BJ (cell line): Measurements from ENCODE around the gene HRK. TPM values are rescaled to one million over a fixed set of nuclear protein-coding genes. Genes with fewer than 3 reads are reported as not detected.

Experiments
- CTCF ChIA-PET: fragments of 350-600 bp; formaldehyde crosslinking; extraction: SDS; loops from one replicate; lab custom pipeline; 2021; ENCODE audit warnings: antibody characterized with exemption, inconsistent platforms; lab: Yijun Ruan, JAX
- POLR2A ChIA-PET: fragments of 300-600 bp; sonication (Branson Sonifier 250); formaldehyde crosslinking; extraction: SDS; loops from one replicate; lab custom pipeline; 2021; ENCODE audit warnings: antibody characterized with exemption; lab: Charles Lee
- DNase-seq: peaks from one replicate; pipeline ENCODE4 v3.0.0-alpha.2; 2011; ENCODE audit warnings: low read depth
- H3K27me3 ChIP-seq: 2 replicates; pipeline ENCODE4 v1.6.0; 2011; ENCODE audit warnings: low read length; ENCODE audit not compliant: control insufficient read depth, insufficient read depth
- H3K36me3 ChIP-seq: 2 replicates; pipeline ENCODE4 v1.5.1; 2011; ENCODE audit warnings: low read length; ENCODE audit not compliant: control insufficient read depth, insufficient read depth
- H3K4me3 ChIP-seq: 2 replicates; pipeline ENCODE4 v1.5.1; 2011; ENCODE audit warnings: low read depth, mild to moderate bottlenecking, control low read depth, low read length
- CTCF ChIP-seq: IDR thresholded peaks from 2 replicates; pipeline ENCODE4 v1.5.1; 2011; ENCODE audit warnings: low read depth, mild to moderate bottlenecking, control low read depth, inconsistent platforms, low read length, moderate library complexity; ENCODE audit not compliant: insufficient read depth
- polyA plus RNA-seq: library from polyadenylated mRNA; depleted of rRNA; stranded (reverse); fragments of >200 nt; gene quantifications from 2 replicates; pipeline ENCODE4 v1.2.3, GENCODE V29; 2011

The HRK gene
- polyA plus RNA-seq, 1 experiment: not detected

GRCh38 chr12:116901612-116902011 is 20.4 kb upstream of the HRK start:
- Histone ChIP-seq H3K27me3 (peaks cover 5% of the 10 kb centered on the region), H3K36me3 (no peaks in the 10 kb centered on the region), H3K4me3 (no peak overlapping the region)
- no peak for TF ChIP-seq CTCF
- CTCF ChIA-PET: interaction anchor here (1.0 kb wide), 1 partner anchor 21 kb away, joined by 3 read pairs; no protein-coding TSS in a partner anchor
- no peak for DNase-seq
- POLR2A ChIA-PET: no interaction called here

DNA sequence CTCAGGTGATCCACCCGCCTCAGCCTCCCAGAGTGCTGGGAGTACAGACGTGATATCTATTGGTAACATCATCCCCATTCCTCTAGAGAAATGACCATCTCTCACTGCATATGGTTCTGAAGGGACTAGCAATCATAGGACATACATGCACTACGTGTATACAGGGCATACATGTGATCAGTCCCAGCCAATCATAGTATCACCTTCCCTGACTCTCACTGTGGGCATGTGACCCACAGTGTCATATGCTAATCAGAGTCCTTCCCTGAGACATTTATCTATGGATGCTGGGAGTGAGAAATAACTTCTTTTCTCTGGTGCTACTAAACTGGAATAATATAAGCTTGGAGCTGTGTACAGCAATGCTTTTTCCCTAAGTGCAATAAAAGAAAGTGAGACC is 17.4 kb upstream of the HRK start:
- Histone ChIP-seq H3K36me3 (no peaks in the 10 kb centered on the region), H3K4me3 (no peak overlapping the region), H3K27me3 (peaks cover 6% of the 10 kb centered on the region)
- TF ChIP-seq CTCF: no peak
- no peak for DNase-seq
- ChIA-PET CTCF (interaction anchor here (2.6 kb wide), 1 partner anchor 8 kb away, joined by 6 read pairs; no protein-coding TSS in a partner anchor), POLR2A (no interaction called here)

DNA sequence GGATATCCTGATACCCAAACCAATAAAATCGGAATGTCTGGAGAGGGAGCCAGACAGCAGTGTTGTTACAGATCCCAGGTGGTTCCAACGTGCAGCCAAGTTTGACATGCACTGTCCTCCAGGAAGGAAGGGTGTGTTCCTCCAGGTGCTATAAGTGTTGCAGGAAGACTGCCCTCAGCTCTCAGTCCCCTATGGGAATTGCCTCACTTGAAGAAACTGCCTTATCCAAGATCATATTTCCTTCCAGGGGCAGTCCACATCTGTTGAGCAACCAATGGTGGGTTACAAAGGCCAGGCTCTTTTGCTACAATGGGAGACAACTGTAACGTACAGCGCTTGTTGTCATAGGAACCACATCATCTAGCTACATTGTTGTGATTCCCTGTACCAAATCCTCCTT is 16.2 kb upstream of the HRK start:
- ChIA-PET CTCF (interaction anchor here (2.6 kb wide), 1 partner anchor 9 kb away, joined by 6 read pairs; no protein-coding TSS in a partner anchor), POLR2A (no interaction called here)
- Histone ChIP-seq H3K4me3 (no peak overlapping the region), H3K36me3 (no peaks in the 10 kb centered on the region), H3K27me3 (peaks cover 6% of the 10 kb centered on the region)
- TF ChIP-seq CTCF: no peak
- no peak for DNase-seq

DNA sequence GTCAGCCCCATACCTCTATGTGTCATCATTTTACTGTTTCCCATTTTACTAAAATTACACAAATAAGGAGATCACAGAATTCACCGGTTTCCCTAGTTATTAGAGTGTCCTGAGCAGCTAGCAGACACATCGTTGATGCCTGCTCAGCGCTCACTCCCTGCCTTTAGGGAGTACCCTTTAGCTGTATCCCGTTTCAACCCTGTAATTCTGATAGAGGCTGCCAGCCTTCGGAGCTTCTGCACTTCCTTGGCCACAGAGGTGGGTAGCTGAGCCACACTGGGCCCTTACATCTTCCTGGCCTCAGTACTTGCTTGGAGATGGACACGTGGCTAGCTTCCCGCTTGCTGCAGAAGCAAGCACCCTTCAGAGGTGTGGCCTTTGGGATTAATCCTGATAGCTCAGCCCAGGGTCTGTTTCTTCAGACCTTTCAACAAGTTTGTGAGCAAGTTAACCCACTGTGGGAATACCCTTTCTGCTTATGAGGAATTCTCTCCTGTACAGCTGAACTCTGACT is 15.2 kb upstream of the HRK start:
- DNase-seq: no peak
- ChIA-PET CTCF (interaction anchor here (1.3 to 2.6 kb wide), 2 partner anchors 10 to 193 kb away, joined by 6 read pairs; no protein-coding TSS in a partner anchor), POLR2A (no interaction called here)
- no peak for TF ChIP-seq CTCF
- Histone ChIP-seq H3K27me3 (peaks cover 11% of the 10 kb centered on the region), H3K4me3 (no peak overlapping the region), H3K36me3 (no peaks in the 10 kb centered on the region)

DNA sequence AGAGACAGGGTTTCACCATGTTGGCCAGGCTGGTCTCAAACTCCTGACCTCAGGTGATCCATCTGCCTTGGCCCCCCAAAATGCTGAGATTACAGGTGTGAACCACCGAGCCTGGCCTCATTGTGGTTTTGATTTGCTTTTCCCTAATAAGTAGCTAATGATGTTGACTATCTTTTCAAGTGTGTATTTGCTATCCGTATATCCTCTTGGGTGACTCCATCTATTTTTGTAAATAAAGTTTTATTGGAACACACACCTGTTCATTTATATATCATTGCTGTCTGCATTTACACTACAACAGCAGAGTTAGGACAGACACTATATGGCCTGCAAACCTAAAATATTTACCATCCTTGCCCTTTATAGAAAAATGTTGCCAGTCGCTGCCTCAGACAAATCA is 13.7 kb upstream of the HRK start:
- ChIA-PET POLR2A (no interaction called here), CTCF (interaction anchor here (0.9 to 1.1 kb wide), 2 partner anchors 191 to 734 kb away, joined by 3 read pairs; no protein-coding TSS in a partner anchor)
- Histone ChIP-seq H3K4me3 (no peak overlapping the region), H3K27me3 (peaks cover 12% of the 10 kb centered on the region), H3K36me3 (no peaks in the 10 kb centered on the region)
- no peak for DNase-seq
- no peak for TF ChIP-seq CTCF
